Endothelial cell of umbilical vein (primary cell): Measurements from ENCODE around the gene REM2. TPM values are rescaled to one million over a fixed set of nuclear protein-coding genes. Genes with fewer than 3 reads are reported as not detected.

Source experiments
- BruUV-seq: library from RNA; stranded (reverse); fragments of 400-500 nt; replicated peaks from 2 replicates; lab custom pipeline; 2021; lab: Mats Ljungman, UMichigan
- CTCF ChIA-PET: fragments of 300-600, 350-600 bp; sonication (Branson Sonifier 250); formaldehyde crosslinking; loops from one replicate; lab custom pipeline; 2021; ENCODE audit warnings: antibody characterized with exemption, inconsistent platforms; lab: Charles Lee
- POLR2A ChIA-PET: fragments of 300-600, 350-600 bp; sonication (Branson Sonifier 250); formaldehyde crosslinking; loops from one replicate; lab custom pipeline; 2021; ENCODE audit warnings: antibody characterized with exemption, inconsistent platforms; lab: Charles Lee
- DNase-seq: peaks from one replicate; pipeline ENCODE4 v3.0.0-alpha.2; 2011; ENCODE audit warnings: low read depth, low spot score
- FAIRE-seq: peaks from 2 replicates; lab custom pipeline; 2011; peaks lifted over from hg19 to GRCh38; lab: Jason Lieb, UNC
- H2AFZ ChIP-seq: 2 replicates; pipeline ENCODE4 v1.6.0; 2012; ENCODE audit warnings: low read depth, low read length, control low read depth, inconsistent platforms
- H3K27ac ChIP-seq: 2 replicates; pipeline ENCODE4 v1.5.1; 2011; ENCODE audit warnings: low read depth, mild to moderate bottlenecking, control low read depth, low read length, moderate library complexity; ENCODE audit not compliant: insufficient read depth
- H3K27me3 ChIP-seq, 2 experiments: 2 replicates each; pipeline versions ENCODE4 v1.6.0 to v1.6.1; 2011; ENCODE audit warnings: low read length in 2 of 2, mixed read lengths in 1 of 2; ENCODE audit not compliant: control insufficient read depth in 2 of 2, insufficient read depth in 2 of 2
- H3K36me3 ChIP-seq, 2 experiments: 2 replicates in 1 of 2; 3 replicates in 1 of 2; pipeline ENCODE4 v1.5.1; 2011; ENCODE audit warnings: low read length in 2 of 2, mild to moderate bottlenecking in 1 of 2, moderate library complexity in 1 of 2; ENCODE audit not compliant: control insufficient read depth in 2 of 2, insufficient read depth in 2 of 2; ENCODE audit errors: extremely low read depth in 1 of 2
- H3K4me1 ChIP-seq: 3 replicates; pipeline ENCODE4 v1.5.1; 2011; ENCODE audit warnings: mild to moderate bottlenecking, low read length; ENCODE audit not compliant: control insufficient read depth, insufficient read depth; ENCODE audit errors: extremely low read depth
- H3K4me2 ChIP-seq: 2 replicates; pipeline ENCODE4 v1.6.1; 2011; ENCODE audit warnings: low read length, control low read depth, mixed read lengths; ENCODE audit not compliant: insufficient read depth
- H3K4me3 ChIP-seq, 3 experiments: fragments of 200-600 bp in 1 of 3; sonication (generic), shearing (Covaris generic) in 1 of 3; replicated peaks in 1 of 3; 2 replicates each; pipeline ENCODE4 v1.5.1; 2011 to 2016; ENCODE audit warnings: control low read depth in 3 of 3, low read length in 3 of 3, mild to moderate bottlenecking in 2 of 3, inconsistent platforms in 1 of 3, low read depth in 1 of 3, moderate library complexity in 1 of 3; ENCODE audit not compliant: insufficient read depth in 1 of 3
- H3K79me2 ChIP-seq: 2 replicates; pipeline ENCODE4 v1.6.0; 2012; ENCODE audit warnings: low read length, inconsistent platforms; ENCODE audit not compliant: control insufficient read depth, insufficient read depth
- H3K9ac ChIP-seq: replicated peaks from 2 replicates; pipeline ENCODE3; 2011; ENCODE audit warnings: low read length, control low read depth; ENCODE audit not compliant: insufficient read depth; ENCODE audit errors: extremely low read depth
- H3K9me1 ChIP-seq: replicated peaks from 3 replicates; pipeline ENCODE4 v1.6.0; 2011; ENCODE audit warnings: mild to moderate bottlenecking, low read length; ENCODE audit not compliant: control insufficient read depth, insufficient read depth; ENCODE audit errors: extremely low read depth
- H3K9me3 ChIP-seq: replicated peaks from 2 replicates; pipeline ENCODE4 v1.5.1; 2012; ENCODE audit warnings: low read length, inconsistent platforms; ENCODE audit not compliant: control insufficient read depth, insufficient read depth
- H4K20me1 ChIP-seq: replicated peaks from 2 replicates; pipeline ENCODE3; 2011; ENCODE audit warnings: mild to moderate bottlenecking, low read length; ENCODE audit not compliant: control insufficient read depth, insufficient read depth; ENCODE audit errors: extremely low read depth
- EZH2 ChIP-seq: IDR thresholded peaks from 2 replicates; pipeline ENCODE4 v1.6.1; 2012; ENCODE audit warnings: borderline replicate concordance, low read depth, mild to moderate bottlenecking, moderate library complexity, low read length, inconsistent platforms; ENCODE audit not compliant: severe bottlenecking
- FOS ChIP-seq: IDR thresholded peaks from 2 replicates; pipeline ENCODE4 v1.6.1; 2011; ENCODE audit warnings: mild to moderate bottlenecking, low read length, moderate library complexity, borderline replicate concordance; ENCODE audit not compliant: insufficient read depth
- GATA2 ChIP-seq: IDR thresholded peaks from 2 replicates; pipeline ENCODE4 v1.7.0; 2011; ENCODE audit warnings: low read depth, mild to moderate bottlenecking, moderate library complexity, mixed read lengths, low read length; ENCODE audit not compliant: insufficient read length, insufficient read depth
- JUN ChIP-seq: IDR thresholded peaks from 2 replicates; pipeline ENCODE4 v1.6.1; 2011; ENCODE audit warnings: borderline replicate concordance, low read depth; ENCODE audit not compliant: insufficient read length, insufficient read depth
- MYC ChIP-seq: IDR thresholded peaks from one replicate; pipeline ENCODE4 v1.6.1; 2011; ENCODE audit warnings: mild to moderate bottlenecking, low read depth, low read length
- POLR2A ChIP-seq: IDR thresholded peaks from 2 replicates; pipeline ENCODE4 v1.6.1; 2012; ENCODE audit warnings: low read depth, mild to moderate bottlenecking, control low read depth, low read length
- POLR2AphosphoS5 ChIP-seq: IDR thresholded peaks from 2 replicates; pipeline ENCODE4 v1.6.1; 2012; ENCODE audit warnings: low read depth, mild to moderate bottlenecking, control low read depth, low read length, moderate library complexity; ENCODE audit not compliant: insufficient read depth
- dilution Hi-C: fragments of 300-500 bp; cut with MboI; formaldehyde crosslinking; loops from one replicate; pipeline ENCODE4 v1.15.0; 2019; ENCODE audit warnings: low sequenced_read_pairs; ENCODE audit not compliant: extremely low pct_ligation_motif_present
- intact Hi-C: fragments of 100-400 bp; cut with micrococcal nuclease; formaldehyde crosslinking; loops from one replicate; pipeline ENCODE4 v1.10.0; 2022
- polyA plus RNA-seq, 4 experiments: library from polyadenylated mRNA; depleted of rRNA in 3 of 4; stranded (reverse) in 3 of 4; unstranded in 1 of 4; fragments of >200 nt; gene quantifications; 2 replicates each; pipeline versions ENCODE4 v1.2.1 to v1.2.3, GENCODE V29; 2011 to 2012; ENCODE audit warnings: missing spikeins in 1 of 4
- total RNA-seq: library from RNA; stranded (reverse); gene quantifications from 2 replicates; pipeline ENCODE4 v1.2.3, GENCODE V29; 2021
- TF ChIP-seq, protein P1 (sequence below): IDR thresholded peaks from 2 replicates; pipeline ENCODE4 v1.6.1; 2011; ENCODE audit not compliant: insufficient read depth, insufficient read length
- TF ChIP-seq, protein P2 (sequence below), 2 donors: IDR thresholded peaks; 1 replicate in 1 of 2; 2 replicates in 1 of 2; pipeline ENCODE4 v1.5.1; 2011; ENCODE audit warnings: low read length in 2 of 2, mild to moderate bottlenecking in 2 of 2, moderate library complexity in 2 of 2, control low read depth in 1 of 2, inconsistent platforms in 1 of 2, low read depth in 1 of 2; ENCODE audit not compliant: insufficient read depth in 1 of 2; ENCODE audit errors: extremely low read depth in 1 of 2

Gene REM2
- total and polyA plus RNA-seq, 2 donors (not counting 3 experiments of a cell fraction or from before 2014, with no cell fraction given), result 0.33 TPM; not detected in 1

DNA sequence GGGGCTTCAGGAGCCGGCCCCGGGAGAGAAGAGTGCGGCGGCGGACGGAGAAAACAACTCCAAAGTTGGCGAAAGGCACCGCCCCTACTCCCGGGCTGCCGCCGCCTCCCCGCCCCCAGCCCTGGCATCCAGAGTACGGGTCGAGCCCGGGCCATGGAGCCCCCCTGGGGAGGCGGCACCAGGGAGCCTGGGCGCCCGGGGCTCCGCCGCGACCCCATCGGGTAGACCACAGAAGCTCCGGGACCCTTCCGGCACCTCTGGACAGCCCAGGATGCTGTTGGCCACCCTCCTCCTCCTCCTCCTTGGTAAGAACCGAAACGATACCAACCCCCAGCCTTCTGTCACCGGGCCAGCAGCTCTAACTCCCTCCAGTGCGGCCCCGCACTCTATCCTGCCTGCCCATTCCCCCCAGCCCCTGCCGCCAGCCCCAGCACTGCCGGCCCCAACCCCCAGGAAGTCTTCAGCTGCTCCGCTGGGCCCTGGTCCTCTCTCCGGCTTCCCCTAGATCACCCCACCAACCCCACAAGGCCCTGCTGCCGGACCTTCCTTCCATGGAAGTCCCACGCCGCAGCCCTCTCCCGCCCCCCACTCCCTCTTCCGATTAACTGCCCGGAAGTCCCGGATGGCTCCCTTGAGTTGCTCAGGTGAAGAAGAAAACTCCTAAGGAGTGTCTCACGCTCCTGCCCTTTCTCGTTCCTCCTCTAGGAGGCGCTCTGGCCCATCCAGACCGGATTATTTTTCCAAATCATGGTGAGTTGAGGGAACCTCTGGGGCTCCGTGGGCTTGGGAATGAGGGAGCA lies 10.8 kb upstream of the REM2 start:
- peaks cover 13 to 31% of the 10 kb centered on the region in 2 experiments for H3K36me3 ChIP-seq

More for the DNA sequence above, 10.8 kb upstream of the REM2 start:
- POLR2A ChIA-PET, result interaction anchor here (0.5 to 0.7 kb wide), 3 partner anchors 17 to 257 kb away, joined by 3 to 4 read pairs (median 3); no protein-coding TSS in a partner anchor
- H3K4me3 ChIP-seq, result peak overlapping the region; percentile 68 to 78 (median 76)
- H3K27me3 ChIP-seq, result no peaks in the 10 kb centered on the region
- H4K20me1 ChIP-seq, result no peaks in the 10 kb centered on the region
- peak overlapping the region; percentile 93 for H3K9ac ChIP-seq
- dilution Hi-C loops, result no loop called here
- H3K27ac ChIP-seq, result peak overlapping the region; percentile 89
- H2AFZ ChIP-seq, result peak overlapping the region; percentile 97
- no peaks in the 10 kb centered on the region for H3K9me1 ChIP-seq
- H3K9me3 ChIP-seq, result no peaks in the 10 kb centered on the region
- CTCF ChIA-PET, result interaction anchor here (0.6 to 4.7 kb wide), 21 partner anchors 10 to 317 kb away, joined by 3 to 75 read pairs (median 9); partner anchors contain the start of genes MMP14, PRMT5, RBM23 and REM2
- peaks cover 18% of the 10 kb centered on the region for H3K4me1 ChIP-seq
- H3K4me2 ChIP-seq, result peak overlapping the region; percentile 97
- peak; percentile 82 for FAIRE-seq
- TSS peak; percentile 17 for BruUV-seq
- DNase-seq, result peak; percentile 87
- TF ChIP-seq POLR2A (peak; percentile 59), FOS (no peak), MYC (no peak), GATA2 (no peak), JUN (no peak), EZH2 (no peak), POLR2AphosphoS5 (no peak)
- TF ChIP-seq, protein P1, sequence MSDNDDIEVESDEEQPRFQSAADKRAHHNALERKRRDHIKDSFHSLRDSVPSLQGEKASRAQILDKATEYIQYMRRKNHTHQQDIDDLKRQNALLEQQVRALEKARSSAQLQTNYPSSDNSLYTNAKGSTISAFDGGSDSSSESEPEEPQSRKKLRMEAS, result no peak
- TF ChIP-seq, protein P2, sequence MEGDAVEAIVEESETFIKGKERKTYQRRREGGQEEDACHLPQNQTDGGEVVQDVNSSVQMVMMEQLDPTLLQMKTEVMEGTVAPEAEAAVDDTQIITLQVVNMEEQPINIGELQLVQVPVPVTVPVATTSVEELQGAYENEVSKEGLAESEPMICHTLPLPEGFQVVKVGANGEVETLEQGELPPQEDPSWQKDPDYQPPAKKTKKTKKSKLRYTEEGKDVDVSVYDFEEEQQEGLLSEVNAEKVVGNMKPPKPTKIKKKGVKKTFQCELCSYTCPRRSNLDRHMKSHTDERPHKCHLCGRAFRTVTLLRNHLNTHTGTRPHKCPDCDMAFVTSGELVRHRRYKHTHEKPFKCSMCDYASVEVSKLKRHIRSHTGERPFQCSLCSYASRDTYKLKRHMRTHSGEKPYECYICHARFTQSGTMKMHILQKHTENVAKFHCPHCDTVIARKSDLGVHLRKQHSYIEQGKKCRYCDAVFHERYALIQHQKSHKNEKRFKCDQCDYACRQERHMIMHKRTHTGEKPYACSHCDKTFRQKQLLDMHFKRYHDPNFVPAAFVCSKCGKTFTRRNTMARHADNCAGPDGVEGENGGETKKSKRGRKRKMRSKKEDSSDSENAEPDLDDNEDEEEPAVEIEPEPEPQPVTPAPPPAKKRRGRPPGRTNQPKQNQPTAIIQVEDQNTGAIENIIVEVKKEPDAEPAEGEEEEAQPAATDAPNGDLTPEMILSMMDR (IDR thresholded peaks at IDR 0.05; ENCODE audit: extremely low read depth in 1 of 2, insufficient read depth in 1 of 2, low read depth in 1 of 2, low read length in 2 of 2), result peak; percentile 90 to 97
- intact Hi-C loops, result loop anchor here (1.0 kb wide), 5 partner anchors 12 to 315 kb away; partner anchors contain the start of gene DAD1
- H3K79me2 ChIP-seq, result peaks cover 15% of the 10 kb centered on the region
